ENCODE results near the gene RBMS3.

DNA sequence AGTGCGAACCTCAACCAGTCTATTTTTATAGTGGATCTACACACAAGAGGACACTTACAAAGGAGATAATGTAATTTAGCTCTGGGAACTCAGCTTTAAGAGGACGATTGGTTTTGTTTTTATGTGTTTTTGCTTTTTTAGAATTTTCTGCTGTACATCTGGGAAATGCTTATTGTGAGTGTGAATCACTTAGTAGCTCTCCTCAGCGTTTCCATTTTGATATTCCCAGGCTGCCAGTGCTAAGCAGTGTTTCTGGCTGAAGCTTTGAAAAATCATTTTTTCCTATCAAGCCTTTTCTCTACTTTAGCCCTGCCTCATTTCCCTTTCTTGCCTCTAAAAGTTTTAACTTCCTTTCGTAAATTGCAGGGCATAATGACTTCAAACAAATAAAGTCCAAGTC lies 117.9 kb downstream of the RBMS3 start:
- TF ChIP-seq CTCF (IDR thresholded peaks at IDR 0.05) (no peak), POLR2A (IDR thresholded peaks at IDR 0.05) (no peak)
